Prostate gland (tissue), 2 donors: Measurements from ENCODE around the gene KCNK1.

Experiments
- POLR2A ChIP-seq: fragments of 450-650 bp; IDR thresholded peaks from one replicate; pipeline ENCODE4 v1.6.1; 2016; ENCODE audit warnings: antibody characterized with exemption, mild to moderate bottlenecking
- POLR2AphosphoS5 ChIP-seq: sonication (generic); formaldehyde crosslinking; IDR thresholded peaks from one replicate; pipeline ENCODE4 v1.6.1; 2017; ENCODE audit warnings: antibody characterized with exemption
- TF ChIP-seq, protein P1 (sequence below), 4 experiments: fragments of 200-600 bp in 2 of 4; fragments of 450-650 bp in 2 of 4; sonication (generic) in 2 of 4; IDR thresholded peaks; 1 replicate in 3 of 4; 2 replicates in 1 of 4; pipeline ENCODE4 v1.5.1; 2016 to 2019; ENCODE audit warnings: antibody characterized with exemption in 4 of 4, mild to moderate bottlenecking in 2 of 4, moderate library complexity in 2 of 4

DNA sequence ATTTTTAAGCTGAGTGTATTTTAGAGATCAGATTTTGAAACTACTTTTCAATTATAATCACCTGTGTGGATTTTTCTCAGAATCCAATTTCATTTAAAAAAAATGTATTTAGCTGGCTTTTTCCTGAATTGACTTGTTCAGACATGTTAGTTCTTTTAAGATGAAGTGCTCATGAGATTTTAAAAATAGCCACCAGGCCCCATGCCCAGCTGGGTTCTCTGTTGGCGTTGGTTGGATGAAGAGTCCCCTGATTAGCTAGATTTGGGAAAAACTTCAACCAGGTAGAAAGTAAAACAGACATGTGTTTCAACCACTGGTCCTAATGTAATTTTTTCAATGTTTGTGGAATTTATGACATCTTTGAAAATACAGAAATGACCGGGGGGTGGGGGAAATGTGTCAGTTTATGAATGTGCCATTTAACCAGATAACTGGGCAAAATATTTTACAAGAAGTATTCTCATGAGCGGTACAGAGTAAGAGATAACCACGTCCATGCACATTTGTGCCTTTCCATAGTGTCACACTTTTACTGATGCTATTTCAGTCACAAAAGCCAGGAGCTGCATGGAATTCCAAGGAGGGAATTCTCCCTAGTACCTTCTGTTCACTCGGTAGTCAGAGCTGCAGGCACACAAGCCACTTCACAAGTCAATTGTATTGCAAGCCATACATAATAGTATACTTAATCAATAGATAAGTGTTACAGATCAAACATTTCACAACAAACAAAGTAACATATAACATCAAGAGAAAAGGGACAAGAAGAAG lies 51.1 kb downstream of the KCNK1 start:
- no peak for TF ChIP-seq POLR2A
- TF ChIP-seq, protein P1, sequence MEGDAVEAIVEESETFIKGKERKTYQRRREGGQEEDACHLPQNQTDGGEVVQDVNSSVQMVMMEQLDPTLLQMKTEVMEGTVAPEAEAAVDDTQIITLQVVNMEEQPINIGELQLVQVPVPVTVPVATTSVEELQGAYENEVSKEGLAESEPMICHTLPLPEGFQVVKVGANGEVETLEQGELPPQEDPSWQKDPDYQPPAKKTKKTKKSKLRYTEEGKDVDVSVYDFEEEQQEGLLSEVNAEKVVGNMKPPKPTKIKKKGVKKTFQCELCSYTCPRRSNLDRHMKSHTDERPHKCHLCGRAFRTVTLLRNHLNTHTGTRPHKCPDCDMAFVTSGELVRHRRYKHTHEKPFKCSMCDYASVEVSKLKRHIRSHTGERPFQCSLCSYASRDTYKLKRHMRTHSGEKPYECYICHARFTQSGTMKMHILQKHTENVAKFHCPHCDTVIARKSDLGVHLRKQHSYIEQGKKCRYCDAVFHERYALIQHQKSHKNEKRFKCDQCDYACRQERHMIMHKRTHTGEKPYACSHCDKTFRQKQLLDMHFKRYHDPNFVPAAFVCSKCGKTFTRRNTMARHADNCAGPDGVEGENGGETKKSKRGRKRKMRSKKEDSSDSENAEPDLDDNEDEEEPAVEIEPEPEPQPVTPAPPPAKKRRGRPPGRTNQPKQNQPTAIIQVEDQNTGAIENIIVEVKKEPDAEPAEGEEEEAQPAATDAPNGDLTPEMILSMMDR (IDR thresholded peaks at IDR 0.05), result no peak
- no peak for TF ChIP-seq POLR2AphosphoS5
